ENCODE results near the gene MDH1.

GRCh38 chr2:63604666-63605065 is 15.9 kb downstream of the MDH1 start:
- TF ChIP-seq CTCF (IDR thresholded peaks at IDR 0.05) = no peak
- no peak for TF ChIP-seq POLR2A (IDR thresholded peaks at IDR 0.05; ENCODE audit: low read depth)
